ENCODE data around the gene SFMBT2.

SFMBT2 gene

DNA sequence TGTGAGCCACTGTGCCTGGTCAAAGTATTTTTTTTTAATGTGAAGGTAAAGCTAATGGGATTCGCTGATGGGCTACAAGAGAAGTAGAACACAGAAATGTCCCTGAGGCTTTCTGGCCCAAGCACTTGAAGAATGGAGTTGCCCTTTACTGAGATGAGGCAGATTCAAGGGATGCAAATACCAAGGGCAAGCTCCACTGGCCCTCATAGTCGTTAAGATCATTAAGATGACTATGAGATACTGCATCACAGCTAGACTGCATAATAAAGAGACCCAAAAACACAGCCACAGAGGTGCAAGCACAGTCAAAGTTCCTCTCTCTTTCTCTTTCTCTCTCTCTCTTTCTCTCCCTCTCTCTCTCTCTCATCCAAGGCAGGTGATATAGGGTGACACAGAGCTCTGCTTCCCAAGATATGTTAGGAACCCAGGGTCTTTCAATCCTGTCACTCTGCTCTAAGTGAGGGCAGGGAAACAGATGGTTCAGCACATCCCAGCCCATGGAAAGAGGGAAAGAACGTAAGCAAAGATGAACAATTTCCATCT is 117.4 kb downstream of the SFMBT2 start:
- no peak for DNase-seq

DNA sequence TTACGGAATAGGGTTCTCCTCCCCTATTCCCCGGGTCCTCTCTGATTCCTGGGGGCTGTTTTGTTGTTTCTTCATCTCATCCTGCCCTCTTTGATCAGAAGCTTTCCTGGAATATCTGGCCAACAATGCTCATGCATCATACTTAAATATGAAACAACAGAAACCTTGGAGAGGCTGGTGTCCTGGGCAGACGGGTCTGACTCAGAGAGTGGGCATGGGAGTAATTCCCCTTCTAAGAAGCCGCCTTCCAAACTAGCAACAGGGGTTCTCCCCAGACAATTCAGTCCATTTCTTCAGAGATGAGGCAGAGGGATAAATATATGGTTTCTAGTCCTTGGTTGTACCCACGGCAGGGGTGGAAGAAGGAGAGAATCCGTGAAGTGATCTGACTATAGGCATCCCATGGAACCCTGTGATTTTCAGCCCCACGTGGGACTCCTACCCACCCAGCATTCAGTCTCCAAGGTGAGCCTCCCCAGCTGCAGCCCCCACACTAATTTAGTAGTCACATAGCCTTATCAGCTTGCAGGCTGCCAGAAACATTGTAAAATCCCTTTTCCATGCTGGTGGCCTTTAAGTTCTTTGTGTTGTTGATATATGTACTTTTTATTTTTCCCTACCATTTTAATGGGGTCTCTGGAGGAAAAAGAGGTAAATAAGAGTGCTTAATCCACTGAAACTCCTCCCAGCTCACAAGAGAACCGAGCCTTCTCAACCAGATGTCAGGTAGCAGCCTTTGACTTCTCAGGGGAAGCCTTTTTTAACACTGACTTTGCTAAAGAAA is 119.2 kb downstream of the SFMBT2 start:
- DNase-seq: no peak

DNA sequence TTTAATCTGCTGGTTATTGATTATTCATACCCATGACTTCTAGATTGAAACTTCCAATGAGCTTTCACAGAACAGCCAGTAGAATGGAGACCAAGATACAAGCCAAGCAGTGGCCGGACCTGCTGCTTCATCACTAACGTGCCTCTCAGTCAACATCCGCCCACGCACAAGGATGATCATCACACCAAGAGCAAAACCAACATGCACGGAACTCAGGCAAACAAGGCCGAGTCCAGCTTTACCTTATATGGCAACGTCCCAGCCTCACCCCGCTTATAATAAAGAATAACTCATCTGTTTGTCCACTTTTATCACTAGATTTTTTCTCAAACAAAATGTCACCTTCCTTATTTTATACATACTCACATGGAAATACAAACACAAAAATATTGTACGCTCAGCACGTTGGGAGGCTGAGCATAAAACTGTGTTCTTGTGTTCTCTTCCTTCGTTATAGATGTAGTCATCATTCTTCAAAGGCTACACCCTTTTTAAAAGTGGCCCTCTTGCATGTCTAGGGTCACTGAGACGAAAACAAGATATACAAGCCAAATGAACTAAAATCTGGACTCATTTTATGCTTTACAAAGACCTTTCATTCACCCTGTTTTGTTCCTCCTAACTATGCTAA is 122.7 kb downstream of the SFMBT2 start:
- DNase-seq: no peak

DNA sequence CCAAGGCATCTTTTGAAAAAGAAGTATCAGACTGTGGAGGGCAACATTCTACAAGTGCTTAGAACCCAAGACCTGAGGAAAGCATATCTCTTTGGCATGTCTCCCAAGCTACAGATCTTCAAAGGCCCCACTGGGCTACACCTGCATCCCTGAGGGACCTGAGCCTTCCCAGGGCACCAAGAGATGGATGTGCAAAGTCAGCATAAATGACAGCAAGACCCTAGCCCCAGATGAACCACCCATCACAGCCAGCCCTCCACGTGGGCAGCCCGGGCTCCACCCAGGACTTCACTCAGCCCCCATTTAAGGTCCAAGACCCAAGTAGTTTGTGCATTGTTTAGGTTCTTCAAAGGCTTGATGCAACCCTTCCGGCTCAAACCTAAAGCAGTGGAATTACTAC is 123.5 kb downstream of the SFMBT2 start:
- no peak for DNase-seq

DNA sequence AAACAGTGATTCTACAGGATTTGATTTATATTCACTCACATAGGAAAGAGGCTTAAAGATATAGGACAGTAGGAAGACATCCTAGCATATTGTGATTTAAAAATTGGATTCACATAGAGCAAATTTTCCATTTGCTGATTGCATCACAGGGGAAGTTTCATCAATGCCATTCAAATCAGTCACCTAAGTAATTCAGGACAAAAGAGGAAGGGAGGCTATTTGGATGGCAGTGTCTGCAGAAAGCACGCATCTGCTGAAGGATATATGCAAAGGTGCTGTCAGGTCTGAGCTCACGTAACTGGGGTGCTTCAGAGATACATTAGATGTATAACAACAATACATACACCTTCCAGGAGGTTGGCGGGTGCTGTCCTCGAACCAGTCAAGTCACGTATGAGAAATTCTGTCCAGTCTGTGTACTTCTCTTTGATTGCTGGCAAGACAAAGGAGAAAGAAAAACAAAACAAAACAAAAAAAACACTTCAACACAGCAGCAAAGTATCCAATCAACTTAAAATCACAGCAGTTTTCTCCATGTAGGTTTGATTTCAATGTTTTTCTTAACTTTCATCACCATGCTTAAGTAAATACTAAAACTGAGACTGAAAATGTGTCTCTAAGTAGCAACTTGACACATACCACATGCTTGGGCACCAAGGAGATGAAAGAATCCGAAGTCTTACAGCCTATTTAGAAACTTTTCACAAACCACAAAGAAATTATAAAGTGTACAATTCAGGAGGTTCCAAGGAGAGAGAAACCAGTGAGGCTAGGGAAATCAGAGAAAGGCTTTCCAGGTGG is 125.1 kb downstream of the SFMBT2 start:
- no peak for DNase-seq

DNA sequence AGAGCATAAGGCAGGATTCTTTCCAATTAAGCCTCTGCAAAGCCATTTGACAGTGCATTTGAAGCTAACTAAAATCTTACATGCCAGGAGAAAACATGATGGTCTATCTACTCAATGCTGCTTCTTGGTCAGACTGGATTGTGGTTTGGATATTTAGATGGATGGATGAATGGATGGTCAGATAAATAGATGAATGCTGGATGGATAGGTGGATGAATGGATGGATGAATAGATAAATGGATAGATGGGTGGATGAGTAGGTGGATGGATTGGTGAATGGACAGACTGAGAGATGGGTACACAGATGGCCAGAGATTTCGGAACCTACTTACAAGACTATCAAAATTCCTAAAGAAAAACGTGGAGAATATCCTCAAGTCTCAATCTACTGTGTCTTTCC is 127.6 kb downstream of the SFMBT2 start:
- no peak for DNase-seq

DNA sequence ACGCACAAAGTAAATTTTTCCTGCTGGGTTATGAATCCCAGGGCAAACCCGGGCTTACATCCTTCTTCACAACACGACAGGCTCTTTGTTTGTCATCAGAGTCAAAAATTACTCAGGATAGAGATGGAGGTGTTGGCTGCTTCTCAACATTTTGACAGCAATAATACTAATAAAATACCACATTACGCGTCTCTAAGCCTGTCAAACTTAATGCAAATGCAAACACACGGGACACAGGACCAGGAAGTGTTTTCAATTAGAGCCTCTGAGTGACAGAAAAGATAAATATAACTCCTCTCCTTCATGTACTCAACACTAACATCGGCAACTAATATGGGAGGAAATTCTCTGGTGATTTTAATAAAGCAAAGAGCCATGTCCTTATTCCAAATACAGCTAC is 128.4 kb downstream of the SFMBT2 start:
- no peak for DNase-seq

DNA sequence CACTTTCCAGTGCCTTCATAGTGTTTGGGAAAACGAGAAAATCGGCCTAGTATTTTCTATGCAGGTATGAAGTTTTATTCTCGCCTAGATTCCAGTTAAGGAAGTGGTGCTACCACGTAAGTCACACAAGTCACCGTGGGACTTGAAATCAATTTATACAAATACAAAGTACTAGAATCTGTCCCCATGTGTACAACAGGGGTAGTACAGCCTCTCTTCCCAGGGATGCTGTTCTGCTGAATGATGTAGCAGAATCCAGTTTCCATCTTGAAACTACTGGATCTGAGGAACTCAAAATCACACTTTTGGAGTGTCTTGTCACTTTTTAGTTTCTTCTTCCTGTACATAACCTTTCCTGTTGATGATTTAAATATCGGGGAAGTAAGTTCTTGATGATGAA is 129.4 kb downstream of the SFMBT2 start:
- no peak for DNase-seq

DNA sequence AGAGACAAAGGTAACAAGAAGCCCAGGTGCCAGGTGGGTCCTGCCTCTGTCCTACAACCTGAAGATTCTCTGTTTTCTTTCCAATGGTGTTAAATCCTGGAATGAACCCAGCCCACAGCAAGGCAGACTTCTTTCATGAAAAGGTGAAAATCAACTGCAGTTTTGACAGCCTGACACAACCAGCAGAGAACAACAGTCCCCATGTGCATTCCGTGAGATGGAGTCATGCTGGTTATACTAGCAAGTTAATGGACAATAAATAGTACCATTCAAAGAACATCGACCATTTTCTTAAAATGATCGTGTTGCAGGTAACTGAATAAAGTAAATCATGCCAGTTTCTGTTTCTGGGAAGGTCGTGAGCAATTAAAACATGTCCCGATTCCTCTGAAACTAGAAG is 131.5 kb downstream of the SFMBT2 start:
- no peak for DNase-seq

DNA sequence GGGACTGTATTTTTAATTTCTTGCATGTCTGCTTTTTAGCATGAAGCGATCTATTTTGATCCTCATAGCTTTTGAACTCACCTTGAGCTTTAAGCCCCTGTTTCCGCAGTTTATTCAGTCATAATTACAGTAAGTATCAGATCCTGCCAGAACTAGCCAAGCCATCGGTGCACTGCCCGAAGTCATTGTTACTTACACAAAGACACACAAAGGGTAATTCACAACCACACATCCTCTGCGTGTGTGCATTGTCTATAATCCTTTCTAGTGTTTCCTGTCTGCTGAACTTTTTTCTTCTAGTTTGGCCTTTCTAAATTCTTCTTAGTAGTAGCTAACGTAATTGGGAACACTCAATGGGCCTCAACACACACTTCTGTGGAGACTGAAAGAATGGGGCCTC is 133.0 kb downstream of the SFMBT2 start:
- DNase-seq: no peak

DNA sequence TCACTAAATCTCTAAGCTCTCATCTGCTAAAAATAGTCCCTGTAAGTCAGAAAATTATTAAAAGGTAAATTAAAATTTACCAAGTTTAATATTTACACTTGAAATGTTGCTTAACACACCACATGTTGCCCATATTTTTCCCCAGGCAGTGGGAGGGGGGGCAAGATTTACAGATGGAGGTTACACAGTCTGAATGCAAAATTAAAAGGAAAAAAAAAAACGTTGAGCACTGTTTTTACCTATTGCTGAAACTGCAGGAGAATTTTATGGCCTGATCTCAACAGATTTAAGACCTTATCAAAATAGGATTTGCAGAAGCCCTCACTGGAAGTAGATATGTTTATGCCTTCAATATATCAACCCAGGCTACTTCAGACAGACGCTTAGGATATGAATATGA is 133.4 kb downstream of the SFMBT2 start:
- no peak for DNase-seq

DNA sequence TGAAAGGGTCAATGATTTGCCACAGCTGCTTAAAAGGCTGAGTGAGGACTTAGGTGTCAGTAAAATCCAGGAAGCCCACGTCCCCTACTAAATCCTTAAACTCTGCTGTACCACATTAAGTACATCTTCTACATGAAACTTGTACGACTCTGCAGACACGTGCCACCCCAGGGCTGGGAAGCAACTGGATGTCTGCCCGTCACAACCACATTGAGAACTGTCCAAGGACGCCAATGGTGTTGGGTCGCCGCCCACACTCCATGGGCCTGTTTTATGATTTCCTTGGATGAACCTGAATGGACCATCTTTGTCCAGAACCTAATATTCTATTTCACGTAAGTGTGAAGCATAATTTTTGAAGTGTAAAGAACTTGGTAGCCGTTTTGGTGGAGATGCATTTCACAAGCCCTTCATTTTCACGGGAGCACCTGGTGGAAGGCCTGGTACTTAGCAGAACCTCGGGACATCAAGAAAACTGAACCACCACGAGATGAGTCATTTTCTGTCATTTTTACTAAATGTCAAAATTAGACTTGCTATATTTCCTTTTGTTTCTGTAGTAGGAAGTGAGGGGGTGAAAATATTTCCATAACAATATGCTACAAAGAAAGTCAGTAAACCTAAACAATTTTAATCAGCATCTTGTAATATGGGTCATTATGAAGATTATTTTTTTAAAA is 134.9 kb downstream of the SFMBT2 start:
- no peak for DNase-seq

DNA sequence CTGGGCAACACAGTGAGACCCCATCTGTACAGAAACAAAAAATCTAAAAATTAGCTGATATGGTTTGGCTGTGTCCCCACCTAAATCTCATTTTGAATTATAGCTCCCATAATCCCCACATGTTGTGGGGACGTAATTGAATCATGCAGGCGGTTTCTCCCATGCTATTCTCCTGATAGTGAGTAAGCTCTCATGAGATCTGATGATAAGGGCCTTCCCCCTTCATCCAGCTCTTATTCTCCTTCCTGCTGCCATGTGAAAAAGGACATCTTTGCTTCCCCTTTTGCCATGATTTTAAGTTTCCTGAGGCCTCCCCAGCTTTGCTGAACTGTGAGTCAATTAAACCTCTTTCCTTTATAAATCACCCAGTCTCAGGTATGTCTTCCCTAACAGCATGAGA is 136.5 kb downstream of the SFMBT2 start:
- DNase-seq: no peak

DNA sequence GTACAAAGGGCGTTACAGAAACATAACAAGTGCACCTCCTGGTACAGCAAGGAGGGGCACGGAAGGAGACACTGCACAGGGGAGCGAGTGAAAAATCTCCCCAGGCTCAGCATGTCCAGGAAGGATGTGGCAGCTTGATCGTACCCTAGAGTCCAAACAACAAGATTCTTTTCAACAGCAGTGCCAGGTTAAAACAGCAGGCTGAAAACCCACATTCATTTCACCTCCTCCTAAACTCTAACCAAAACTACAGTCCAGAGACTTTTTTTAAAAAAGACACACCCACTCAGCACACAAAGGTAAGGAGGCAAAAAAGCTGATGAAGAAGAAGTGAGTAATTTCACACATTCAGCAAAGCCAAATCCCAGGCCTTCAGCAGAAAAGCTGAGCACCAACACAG is 138.8 kb downstream of the SFMBT2 start:
- peak; percentile 15 for DNase-seq

DNA sequence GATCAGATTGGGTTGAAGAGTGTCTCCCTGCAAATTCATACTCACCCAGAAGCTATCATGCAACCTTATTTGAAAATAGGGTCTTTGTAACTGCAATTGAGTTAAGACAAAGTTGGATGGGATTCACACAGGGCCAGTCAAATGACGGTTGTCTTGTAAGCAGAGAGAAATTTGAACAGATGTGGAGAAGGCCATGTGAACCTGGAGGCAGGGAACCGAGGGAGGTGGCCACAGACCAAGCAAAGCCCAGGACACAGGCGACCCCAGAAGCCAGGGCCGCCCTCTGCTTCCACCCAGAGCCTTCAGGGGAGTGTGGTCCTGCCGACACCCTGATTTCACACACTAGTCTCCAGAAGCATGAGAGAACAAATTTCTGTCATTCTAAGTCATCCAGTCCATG is 140.8 kb downstream of the SFMBT2 start:
- no peak for DNase-seq

DNA sequence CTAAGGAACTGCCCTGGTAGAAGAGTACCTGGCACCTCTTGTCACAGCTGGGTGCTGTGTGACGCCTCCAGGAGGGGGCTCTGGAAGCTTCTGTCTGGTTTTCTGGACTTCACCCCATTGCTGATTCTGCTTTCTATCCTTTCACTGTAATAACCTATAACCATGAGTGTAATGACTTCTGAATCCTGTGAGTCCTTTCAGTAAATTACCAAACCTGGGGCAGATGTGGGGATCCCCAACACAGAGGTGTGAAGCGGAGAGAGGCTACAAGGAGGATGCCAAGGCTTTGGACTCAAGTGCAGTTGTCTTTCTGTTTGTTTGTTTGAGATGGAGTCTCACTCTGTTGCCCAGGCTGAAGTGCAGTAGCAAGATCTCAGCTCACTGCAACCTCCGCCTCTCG is 143.7 kb downstream of the SFMBT2 start:
- DNase-seq: no peak

DNA sequence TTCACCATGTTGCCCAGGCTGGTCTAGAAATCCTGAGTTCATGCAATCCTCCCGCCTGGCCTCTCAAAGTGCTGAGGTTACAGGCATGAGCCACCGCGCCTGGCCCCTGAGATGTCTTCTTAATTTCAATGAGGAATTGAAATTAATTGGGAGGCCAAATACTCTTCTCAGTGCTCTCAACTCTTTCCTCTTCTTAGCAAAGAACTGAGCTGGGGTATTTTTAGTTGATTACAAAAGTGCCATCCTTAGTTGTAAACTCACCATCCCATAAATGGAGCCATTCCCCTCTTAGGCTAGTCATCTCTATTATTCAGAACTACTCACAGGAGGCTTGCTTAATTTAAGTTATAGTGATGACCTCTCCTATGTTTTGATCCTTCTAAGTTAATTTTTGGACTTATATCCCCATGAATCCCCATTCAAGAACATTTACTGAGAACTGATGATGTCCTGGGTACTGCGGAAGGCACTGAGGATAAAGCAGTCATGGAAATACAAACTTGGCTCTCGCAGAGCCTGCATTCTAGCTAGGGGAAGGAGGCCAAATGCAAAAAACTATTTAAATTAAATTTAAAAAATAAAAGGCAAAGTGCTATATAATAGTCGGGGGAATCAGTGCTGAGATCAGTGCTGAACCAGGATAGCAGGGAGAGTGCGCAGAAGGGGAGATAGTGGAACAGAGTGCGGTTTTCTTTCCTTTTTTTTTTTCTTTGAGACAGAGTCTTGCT is 145.3 kb downstream of the SFMBT2 start:
- DNase-seq: no peak

DNA sequence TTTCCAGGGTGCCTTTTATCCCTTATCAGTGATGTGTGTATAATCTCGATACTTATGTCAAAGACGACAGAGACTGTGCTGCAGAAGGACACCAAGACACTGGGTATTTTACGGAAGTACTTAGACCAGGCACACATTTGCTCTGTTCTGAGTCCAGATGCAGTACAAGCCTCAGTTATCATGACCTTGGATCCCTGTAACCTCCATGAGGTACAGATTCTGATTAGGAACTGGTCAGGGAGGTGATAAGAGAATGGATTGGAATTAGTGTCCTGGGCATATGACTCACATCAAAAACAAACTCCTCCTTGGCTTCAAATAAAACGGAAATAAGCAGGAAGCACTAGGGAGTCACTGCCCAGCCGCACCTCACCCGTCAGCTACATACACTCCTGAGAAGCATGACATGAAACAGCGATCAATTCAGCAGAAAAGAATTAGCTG is 146.5 kb downstream of the SFMBT2 start:
- no peak for DNase-seq

DNA sequence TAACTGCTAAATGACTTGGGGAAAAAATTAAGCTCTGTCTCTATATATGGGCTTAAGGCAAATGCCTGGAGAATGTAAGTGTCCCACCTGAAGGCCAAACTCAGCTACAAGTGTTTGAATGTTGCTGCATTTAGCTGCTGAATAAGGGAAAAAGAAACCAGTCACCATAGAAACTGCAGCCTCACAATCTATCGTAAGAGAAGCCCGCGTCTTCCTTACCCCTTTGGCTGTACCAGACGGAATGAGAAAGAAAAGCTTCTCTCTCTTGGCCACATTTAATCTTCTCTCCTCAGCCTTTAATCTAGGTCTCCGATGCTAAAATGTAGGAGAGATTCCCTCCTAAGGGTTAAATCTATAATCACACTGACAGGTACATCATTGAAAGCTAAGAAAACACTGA is 147.2 kb downstream of the SFMBT2 start:
- DNase-seq: no peak

DNA sequence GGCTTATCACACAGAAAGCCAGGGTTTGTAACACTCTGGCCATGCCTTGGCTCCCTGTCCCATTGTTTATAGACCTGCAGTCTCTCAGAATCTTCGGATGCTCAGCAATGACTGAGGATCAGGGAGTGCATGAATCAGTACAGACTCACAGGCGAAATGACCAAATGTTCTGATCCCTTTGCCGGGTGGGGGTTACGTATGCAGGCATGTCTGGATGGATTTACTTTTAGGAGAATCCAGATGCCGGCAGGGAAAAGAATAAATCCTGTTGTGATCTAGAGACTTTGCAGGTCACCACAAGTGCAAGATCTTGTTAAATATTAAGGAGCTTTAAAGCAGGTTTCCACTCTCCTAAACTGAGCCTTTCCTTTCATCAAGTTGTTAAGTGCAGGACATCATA is 149.5 kb downstream of the SFMBT2 start:
- no peak for DNase-seq

DNA sequence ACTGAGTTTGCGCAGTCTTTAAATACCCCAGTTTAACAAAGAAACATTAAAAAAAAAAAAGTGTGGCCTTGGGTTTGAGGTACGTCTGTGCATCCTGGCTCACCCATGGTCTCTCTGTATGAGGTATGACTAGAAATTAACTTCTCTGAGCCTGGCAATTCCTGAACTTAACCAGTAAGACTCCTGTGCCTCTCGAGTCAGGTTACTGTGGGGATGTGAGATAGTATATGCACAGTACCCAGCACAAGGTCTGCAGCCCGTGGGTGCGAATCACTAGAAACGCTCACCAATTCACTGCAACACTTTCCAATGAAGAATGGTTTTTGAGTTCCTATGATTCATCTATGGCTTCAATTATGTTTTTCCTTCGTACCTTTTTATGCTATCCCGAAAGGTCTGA is 149.9 kb downstream of the SFMBT2 start:
- no peak for DNase-seq

DNA sequence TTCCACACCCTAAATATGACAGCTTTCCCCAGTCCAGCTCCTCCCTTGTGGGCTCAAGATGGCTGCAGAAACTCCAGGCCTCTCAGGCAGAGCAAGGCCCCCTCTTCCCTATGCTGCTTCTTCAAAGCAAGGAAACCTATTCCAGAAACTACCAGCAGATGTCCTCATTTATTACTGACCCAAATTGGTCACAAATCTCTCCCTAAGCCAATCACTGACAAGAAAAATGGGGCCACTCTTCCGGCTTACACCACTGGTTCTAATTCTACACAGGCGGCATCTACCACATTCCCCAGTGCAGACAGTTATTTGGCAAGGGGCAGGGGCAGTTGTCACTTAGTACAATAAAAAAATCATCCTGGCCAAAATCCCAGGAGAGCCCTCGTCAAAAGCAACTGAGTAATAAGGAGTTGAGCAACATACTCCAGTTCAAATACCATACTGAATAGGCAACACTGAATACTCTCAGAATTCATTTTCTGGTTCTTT is 150.4 kb downstream of the SFMBT2 start:
- DNase-seq: no peak

Measured in activated naive CD4-positive, alpha-beta T cell treated with Interleukin-2 at 50 U/mL for 16 hours (primary cell).